Sigmoid colon (tissue), 7 donors: ENCODE data around the gene ANKS4B. TPM values are rescaled to one million over a fixed set of nuclear protein-coding genes. Genes with fewer than 3 reads are reported as not detected.

Experiments used
- DNase-seq: peaks from one replicate; pipeline ENCODE4 v3.0.0-alpha.2; 2019
- H3K27ac ChIP-seq, 4 donors: fragments of 200-600 bp; sonication (generic); one replicate each; pipeline ENCODE4 v1.5.1; 2016 to 2019; ENCODE audit warnings: mild to moderate bottlenecking in 1 of 4
- H3K27me3 ChIP-seq, 3 donors: fragments of 200-600 bp; sonication (generic); one replicate each; pipeline ENCODE4 v1.5.1; 2019; ENCODE audit warnings: mild to moderate bottlenecking in 1 of 3
- H3K36me3 ChIP-seq, 4 donors: fragments of 200-600 bp; sonication (generic); one replicate each; pipeline ENCODE4 v1.5.1; 2016 to 2019
- H3K4me1 ChIP-seq, 4 donors: fragments of 200-600 bp; sonication (generic); one replicate each; pipeline ENCODE4 v1.5.1; 2017 to 2019
- H3K4me3 ChIP-seq, 4 donors: fragments of 200-600 bp; sonication (generic); one replicate each; pipeline ENCODE4 v1.5.1; 2017 to 2019; ENCODE audit warnings: mild to moderate bottlenecking in 2 of 4, moderate library complexity in 1 of 4
- H3K9me3 ChIP-seq, 4 donors: fragments of 200-600 bp in 3 of 4; sonication (generic) in 3 of 4; one replicate each; pipeline versions ENCODE4 v1.5.1 to v1.6.1; 2013 to 2019
- POLR2A ChIP-seq, 2 donors: fragments of 450-650 bp; IDR thresholded peaks; one replicate each; pipeline ENCODE4 v1.6.1; 2016; ENCODE audit warnings: antibody characterized with exemption in 2 of 2, mild to moderate bottlenecking in 2 of 2, moderate library complexity in 2 of 2
- POLR2AphosphoS5 ChIP-seq, 4 donors: sonication (generic); formaldehyde crosslinking; IDR thresholded peaks; one replicate each; pipeline ENCODE4 v1.6.1; 2017; ENCODE audit warnings: antibody characterized with exemption in 4 of 4
- WGBS, 2 donors: extraction: QIAGEN DNeasy Blood & Tissue Kit; methylation state at CpG; one replicate each; pipeline ENCODE4 v1.1.7; 2013; 5-methylcytosine and 5-hydroxymethylcytosine counted together
- intact Hi-C: fragments of 100-400 bp; cut with DNase I; formaldehyde crosslinking; loops from one replicate; pipeline ENCODE4 v1.15.1; 2023
- polyA plus RNA-seq, 3 donors: library from polyadenylated mRNA; stranded (reverse); fragments of 200-250 nt; gene quantifications; one replicate each; pipeline ENCODE4 v1.2.3, GENCODE V29; 2013
- total RNA-seq, 4 donors: library from RNA; depleted of rRNA; stranded (reverse); fragments of >200 nt; gene quantifications; one replicate each; pipeline ENCODE4 v1.1.0, GENCODE V29; 2016
- donor health status: healthy with polysubstance abuse.
- donor health status: Bipolar disorder and iron deficiency.
- donor health status: healthy.

ANKS4B gene
- total and polyA plus RNA-seq, 7 donors, result 0.28 to 32.4 (median 21.1) TPM; not detected in 3

- intact Hi-C loops, result loop anchor here (5.0 to 10.0 kb wide), 2 partner anchors 252 to 1364 kb away; no protein-coding TSS in a partner anchor
- peak overlapping the region in 1 of 4 donors; percentile 61 for H3K4me3 ChIP-seq
- no peak for DNase-seq
- peak overlapping the region in 3 of 4 donors; percentile 81 to 89 (median 82) for H3K27ac ChIP-seq
- TF ChIP-seq POLR2AphosphoS5 (IDR thresholded peaks at IDR 0.05), result peak in 3 of 4 donors; percentile 15 to 48 (median 17)
- no peak for TF ChIP-seq POLR2A (IDR thresholded peaks at IDR 0.05)
- 18 to 62% methylated on average over 4 of the region's 4 CpGs for WGBS, 2 donors
- H3K9me3 ChIP-seq, result no peaks in the 10 kb centered on the region
- no peaks in the 10 kb centered on the region for H3K27me3 ChIP-seq
- H3K4me1 ChIP-seq, result peaks cover 0 to 20% (median 11%) of the 10 kb centered on the region in 4 donors
- H3K36me3 ChIP-seq, result no peaks in the 10 kb centered on the region
Measured at GRCh38 chr16:21302898-21303528, 69.5 kb downstream of the ANKS4B start.

Other genes starting within 250 kb of the ANKS4B start
- not detected for gene DNAH3, start 82.9 kb upstream of the ANKS4B start, total RNA-seq
- under 1 TPM; 0.26 to 0.92 (median 0.60) TPM for gene DNAH3, start 82.9 kb upstream of the ANKS4B start, polyA plus RNA-seq
- 100 to 1,000 TPM; 111 to 158 (median 123) TPM for gene LDAF1, start 75.0 kb upstream of the ANKS4B start, total RNA-seq
- 10 to 100 TPM; 28.0 to 36.6 (median 33.4) TPM for gene LDAF1, start 75.0 kb upstream of the ANKS4B start, polyA plus RNA-seq
- not detected for gene ZP2, start 22.1 kb upstream of the ANKS4B start, total RNA-seq
- gene ZP2, start 22.1 kb upstream of the ANKS4B start, polyA plus RNA-seq, result under 1 TPM in 1 of 3 donors, not detected in 2; 0.03 TPM
- gene CRYM, start 44.6 kb downstream of the ANKS4B start, total RNA-seq, result 1 to 10 TPM; 1.6 to 6.1 (median 4.6) TPM
- 10 to 100 TPM in 2 of 3 donors, 1 to 10 TPM in 1; 7.8 to 24.7 (median 19.8) TPM for gene CRYM, start 44.6 kb downstream of the ANKS4B start, polyA plus RNA-seq